H9 (cell line): ENCODE results near the gene OR2H2. TPM values are rescaled to one million over a fixed set of nuclear protein-coding genes. Genes with fewer than 3 reads are reported as not detected.

Experiments used
- DNase-seq: peaks from one replicate; pipeline ENCODE4 v3.0.0-alpha.2; 2017
- H2AFZ ChIP-seq: one replicate; pipeline ENCODE4 v1.6.1; 2013; ENCODE audit warnings: mild to moderate bottlenecking, low read length, control low read depth, moderate library complexity
- H2AK5ac ChIP-seq: 2 replicates; pipeline ENCODE4 v1.6.1; 2013; ENCODE audit warnings: low read length, control low read depth, mixed read lengths; ENCODE audit not compliant: insufficient read length
- H2BK120ac ChIP-seq: one replicate; pipeline ENCODE4 v1.6.1; 2013; ENCODE audit warnings: low read depth, mild to moderate bottlenecking, low read length, control low read depth, inconsistent platforms; ENCODE audit not compliant: poor library complexity, severe bottlenecking
- H2BK12ac ChIP-seq: 2 replicates; pipeline ENCODE4 v1.6.1; 2013; ENCODE audit warnings: low read length, control low read depth, mixed read lengths, low read depth; ENCODE audit not compliant: insufficient read length
- H2BK15ac ChIP-seq: 2 replicates; pipeline ENCODE4 v1.6.1; 2013; ENCODE audit warnings: low read depth, low read length, control low read depth
- H2BK20ac ChIP-seq: one replicate; pipeline ENCODE4 v1.6.1; 2013; ENCODE audit warnings: low read depth, mild to moderate bottlenecking, low read length, control low read depth, inconsistent platforms; ENCODE audit not compliant: poor library complexity, severe bottlenecking
- H2BK5ac ChIP-seq: 2 replicates; pipeline ENCODE4 v1.6.1; 2013; ENCODE audit warnings: low read length, control low read depth, mixed read lengths; ENCODE audit not compliant: insufficient read length
- H3K14ac ChIP-seq: 2 replicates; pipeline ENCODE4 v1.6.1; 2013; ENCODE audit warnings: low read length, control low read depth; ENCODE audit not compliant: insufficient read depth
- H3K18ac ChIP-seq: 2 replicates; pipeline ENCODE4 v1.6.1; 2013; ENCODE audit warnings: low read depth, mild to moderate bottlenecking, mixed read lengths, low read length, control low read depth; ENCODE audit not compliant: insufficient read length
- H3K23ac ChIP-seq: 2 replicates; pipeline ENCODE4 v1.6.1; 2013; ENCODE audit warnings: low read length, control low read depth, mixed read lengths, low read depth; ENCODE audit not compliant: insufficient read length
- H3K23me2 ChIP-seq: 2 replicates; pipeline ENCODE4 v1.6.1; 2013; ENCODE audit warnings: low read depth, mild to moderate bottlenecking, mixed read lengths, low read length, control low read depth; ENCODE audit not compliant: insufficient read length, poor library complexity, severe bottlenecking
- H3K27ac ChIP-seq: 2 replicates; pipeline ENCODE4 v1.5.1; 2013; ENCODE audit warnings: low read length, control low read depth, mixed read lengths, low read depth; ENCODE audit not compliant: insufficient read length
- H3K27me3 ChIP-seq: 2 replicates; pipeline ENCODE4 v1.6.1; 2013; ENCODE audit warnings: low read length, control low read depth, inconsistent platforms; ENCODE audit not compliant: insufficient read depth
- H3K4ac ChIP-seq: 2 replicates; pipeline ENCODE4 v1.6.1; 2013; ENCODE audit warnings: low read depth, mild to moderate bottlenecking, control low read depth, inconsistent platforms, low read length, moderate library complexity
- H3K4me1 ChIP-seq: 2 replicates; pipeline ENCODE4 v1.6.1; 2013; ENCODE audit warnings: low read length, control low read depth, inconsistent platforms; ENCODE audit not compliant: insufficient read depth
- H3K4me2 ChIP-seq: 2 replicates; pipeline ENCODE4 v1.6.1; 2013; ENCODE audit warnings: low read length, control low read depth, mixed read lengths; ENCODE audit not compliant: insufficient read length, insufficient read depth
- H3K56ac ChIP-seq: 2 replicates; pipeline ENCODE4 v1.6.1; 2013; ENCODE audit warnings: low read depth, mild to moderate bottlenecking, mixed read lengths, low read length, control low read depth; ENCODE audit not compliant: insufficient read length
- H3K79me1 ChIP-seq: 2 replicates; pipeline ENCODE4 v1.6.1; 2013; ENCODE audit warnings: low read depth, mild to moderate bottlenecking, moderate library complexity, low read length, control low read depth, inconsistent platforms; ENCODE audit not compliant: insufficient read depth, poor library complexity, severe bottlenecking
- H3K79me2 ChIP-seq: 2 replicates; pipeline ENCODE4 v1.6.1; 2013; ENCODE audit warnings: low read length, control low read depth, inconsistent platforms; ENCODE audit not compliant: insufficient read depth
- H3K9ac ChIP-seq: 2 replicates; pipeline ENCODE4 v1.6.1; 2013; ENCODE audit warnings: low read length, control low read depth, mixed read lengths; ENCODE audit not compliant: insufficient read length; ENCODE audit errors: extremely low read depth
- H3K9me3 ChIP-seq: one replicate; pipeline ENCODE4 v1.6.1; 2013; ENCODE audit warnings: low read depth, low read length, inconsistent platforms; ENCODE audit not compliant: control insufficient read depth
- H3T11ph ChIP-seq: one replicate; pipeline ENCODE4 v1.6.1; 2013; ENCODE audit warnings: mild to moderate bottlenecking, low read length, control low read depth, inconsistent platforms
- H4K20me1 ChIP-seq: one replicate; pipeline ENCODE4 v1.6.1; 2013; ENCODE audit not compliant: control insufficient read depth, insufficient read length, insufficient read depth
- H4K5ac ChIP-seq: 2 replicates; pipeline ENCODE4 v1.6.1; 2013; ENCODE audit warnings: low read depth, mild to moderate bottlenecking, mixed read lengths, low read length, control low read depth; ENCODE audit not compliant: insufficient read length
- H4K8ac ChIP-seq: replicated peaks from 2 replicates; pipeline ENCODE4 v1.6.1; 2013; ENCODE audit warnings: low read length, control low read depth, mixed read lengths, low read depth; ENCODE audit not compliant: insufficient read length
- H4K91ac ChIP-seq: 2 replicates; pipeline ENCODE4 v1.6.1; 2013; ENCODE audit warnings: low read depth, mild to moderate bottlenecking, moderate library complexity, mixed read lengths, low read length, control low read depth; ENCODE audit not compliant: insufficient read length
- H3K27ac Mint-ChIP-seq, 3 experiments: 2 replicates in 2 of 3; 3 replicates in 1 of 3; pipeline ENCODE4 v1.8.0; 2020 to 2021; ENCODE audit warnings: mixed read lengths in 3 of 3, mild to moderate bottlenecking in 1 of 3, moderate library complexity in 1 of 3
- H3K27me3 Mint-ChIP-seq: 2 replicates; pipeline ENCODE4 v1.8.0; 2021; ENCODE audit warnings: low read depth, mild to moderate bottlenecking, moderate library complexity, mixed read lengths
- H3K36me3 Mint-ChIP-seq, 3 experiments: 2 replicates in 2 of 3; 3 replicates in 1 of 3; pipeline ENCODE4 v1.8.0; 2020 to 2021; ENCODE audit warnings: low read depth in 3 of 3, mixed read lengths in 3 of 3; ENCODE audit not compliant: insufficient read depth in 1 of 3
- H3K4me1 Mint-ChIP-seq, 2 experiments: 2 replicates each; pipeline ENCODE4 v1.8.0; 2020; ENCODE audit warnings: mixed read lengths in 2 of 2
- H3K4me3 Mint-ChIP-seq, 2 experiments: 2 replicates in 1 of 2; 3 replicates in 1 of 2; pipeline ENCODE4 v1.8.0; 2020 to 2021; ENCODE audit warnings: mild to moderate bottlenecking in 2 of 2, mixed read lengths in 2 of 2, moderate library complexity in 1 of 2
- H3K9me3 Mint-ChIP-seq, 2 experiments: 2 replicates in 1 of 2; 3 replicates in 1 of 2; pipeline ENCODE4 v1.8.0; 2020; ENCODE audit warnings: mild to moderate bottlenecking in 2 of 2, mixed read lengths in 2 of 2, moderate library complexity in 1 of 2
- WGBS: extraction: QIAGEN DNeasy Blood & Tissue Kit; methylation state at CpG from one replicate; pipeline ENCODE4 v1.1.7; 2013; ENCODE audit warnings: missing lambda C conversion rate, low lambda C conversion rate, mixed read lengths; ENCODE audit not compliant: insufficient read length; ENCODE audit errors: extremely low coverage; 5-methylcytosine and 5-hydroxymethylcytosine counted together
- total RNA-seq: library from RNA; stranded (reverse); gene quantifications from 2 replicates; pipeline ENCODE4 v1.2.1, GENCODE V29; 2021
- TF ChIP-seq, protein P1 (sequence below): fragments of 200-600 bp; sonication (generic); conservative IDR thresholded peaks from 3 replicates; pipeline ENCODE4 v1.8.0; 2021; ENCODE audit warnings: antibody characterized with exemption, mild to moderate bottlenecking

OR2H2 gene
- total RNA-seq, 1 experiment from 2014 or later = not detected

- no peak overlapping the region for H3K23ac ChIP-seq
- no peaks in the 10 kb centered on the region for H3K9me3 ChIP-seq
- DNase-seq = no peak
- H3K4me2 ChIP-seq = no peak overlapping the region
- no peak overlapping the region for H3K27ac ChIP-seq
- H2AK5ac ChIP-seq = no peak overlapping the region
- no peak overlapping the region for H3K56ac ChIP-seq
- H3K27me3 Mint-ChIP-seq = peaks cover 38% of the 10 kb centered on the region
- H3K9me3 Mint-ChIP-seq = no peaks in the 10 kb centered on the region
- H3K4ac ChIP-seq = no peak overlapping the region
- no peak overlapping the region for H2BK12ac ChIP-seq
- TF ChIP-seq, protein P1, sequence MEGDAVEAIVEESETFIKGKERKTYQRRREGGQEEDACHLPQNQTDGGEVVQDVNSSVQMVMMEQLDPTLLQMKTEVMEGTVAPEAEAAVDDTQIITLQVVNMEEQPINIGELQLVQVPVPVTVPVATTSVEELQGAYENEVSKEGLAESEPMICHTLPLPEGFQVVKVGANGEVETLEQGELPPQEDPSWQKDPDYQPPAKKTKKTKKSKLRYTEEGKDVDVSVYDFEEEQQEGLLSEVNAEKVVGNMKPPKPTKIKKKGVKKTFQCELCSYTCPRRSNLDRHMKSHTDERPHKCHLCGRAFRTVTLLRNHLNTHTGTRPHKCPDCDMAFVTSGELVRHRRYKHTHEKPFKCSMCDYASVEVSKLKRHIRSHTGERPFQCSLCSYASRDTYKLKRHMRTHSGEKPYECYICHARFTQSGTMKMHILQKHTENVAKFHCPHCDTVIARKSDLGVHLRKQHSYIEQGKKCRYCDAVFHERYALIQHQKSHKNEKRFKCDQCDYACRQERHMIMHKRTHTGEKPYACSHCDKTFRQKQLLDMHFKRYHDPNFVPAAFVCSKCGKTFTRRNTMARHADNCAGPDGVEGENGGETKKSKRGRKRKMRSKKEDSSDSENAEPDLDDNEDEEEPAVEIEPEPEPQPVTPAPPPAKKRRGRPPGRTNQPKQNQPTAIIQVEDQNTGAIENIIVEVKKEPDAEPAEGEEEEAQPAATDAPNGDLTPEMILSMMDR = no peak
- no peak overlapping the region for H4K91ac ChIP-seq
- no peaks in the 10 kb centered on the region for H3K79me1 ChIP-seq
- no peak overlapping the region for H2AFZ ChIP-seq
- no CpG with 5 or more reads among the region's 1 CpG for WGBS
- H2BK20ac ChIP-seq = no peak overlapping the region
- H3K4me1 Mint-ChIP-seq = peaks cover 30 to 31% of the 10 kb centered on the region in 2 experiments
- no peak overlapping the region for H4K5ac ChIP-seq
- no peak overlapping the region for H3T11ph ChIP-seq
- no peaks in the 10 kb centered on the region for H3K23me2 ChIP-seq
- H3K18ac ChIP-seq = no peak overlapping the region
- H4K8ac ChIP-seq = no peak overlapping the region
- no peak overlapping the region for H3K9ac ChIP-seq
- no peaks in the 10 kb centered on the region for H3K79me2 ChIP-seq
- H3K36me3 Mint-ChIP-seq = no peaks in the 10 kb centered on the region; a peak in 2 of 7 replicates
- no peak overlapping the region for H3K14ac ChIP-seq
- no peak overlapping the region for H3K27ac Mint-ChIP-seq
- no peak overlapping the region for H2BK120ac ChIP-seq
- no peaks in the 10 kb centered on the region for H4K20me1 ChIP-seq
- no peak overlapping the region for H2BK5ac ChIP-seq
- H3K27me3 ChIP-seq = no peaks in the 10 kb centered on the region; the same call in 1 of the 2 replicates
- H3K4me3 Mint-ChIP-seq = no peak overlapping the region
- no peak overlapping the region for H2BK15ac ChIP-seq
- peaks cover 7% of the 10 kb centered on the region; the same call in 1 of the 2 replicates for H3K4me1 ChIP-seq
Measured at GRCh38 chr6:29561606-29562181, 23.2 kb upstream of the OR2H2 start.
